GM18870 (cell line): Measurements from ENCODE around the gene FCER1G.
A peak's percentile ranks its signal among the peaks of the same experiment; 100 is the strongest.

ENCODE experiments used
- ATAC-seq: cut with Tn5 transposase; IDR thresholded peaks from one replicate; pipeline ENCODE4 v1.9.1; 2021; ENCODE audit warnings: moderate library complexity; ENCODE audit not compliant: unreplicated experiment

Gene FCER1G

GRCh38 chr1:161215076-161215475, at the start of gene FCER1G:
FCER1G (plus strand) TSS chr1:161215295; CDS start chr1:161215322, 27 bp downstream.
- ATAC-seq: no peak

- ATAC-seq: peak; percentile 90
These were observed 49.1 kb upstream of the FCER1G start, which contains the start of gene PPOX for GRCh38 chr1:161165742-161166668. PPOX (plus strand) TSS chr1:161166426; CDS start chr1:161166848, 422 bp downstream.

GRCh38 chr1:161166669-161167548, 48.2 kb upstream of the FCER1G start:
- no peak for ATAC-seq

- no peak for ATAC-seq
These were observed 46.2 kb upstream of the FCER1G start for GRCh38 chr1:161168906-161169305.

GRCh38 chr1:161171191-161171590, 43.9 kb upstream of the FCER1G start:
- no peak for ATAC-seq

GRCh38 chr1:161171696-161172095, 43.4 kb upstream of the FCER1G start:
- no peak for ATAC-seq

- no peak for ATAC-seq
These were observed 42.7 kb upstream of the FCER1G start for GRCh38 chr1:161172349-161172748.

- ATAC-seq: no peak
These were observed 42.2 kb upstream of the FCER1G start for GRCh38 chr1:161172776-161173376.

GRCh38 chr1:161173711-161174110, 41.4 kb upstream of the FCER1G start:
- no peak for ATAC-seq

GRCh38 chr1:161174911-161175310, 40.2 kb upstream of the FCER1G start:
- no peak for ATAC-seq

- no peak for ATAC-seq
These were observed 39.2 kb upstream of the FCER1G start for GRCh38 chr1:161175771-161176453.

- ATAC-seq: no peak
These were observed 38.5 kb upstream of the FCER1G start for GRCh38 chr1:161176468-161177111.

- ATAC-seq: peak; percentile 56
These were observed 37.8 kb upstream of the FCER1G start, which contains the start of gene B4GALT3 for GRCh38 chr1:161177112-161177935. B4GALT3 (minus strand) TSS chr1:161177507; CDS start chr1:161176060, 1,447 bp downstream.

GRCh38 chr1:161177936-161178244, 37.2 kb upstream of the FCER1G start:
- no peak for ATAC-seq

GRCh38 chr1:161179698-161180097, 35.4 kb upstream of the FCER1G start:
- no peak for ATAC-seq

GRCh38 chr1:161180639-161181038, 34.5 kb upstream of the FCER1G start:
- no peak for ATAC-seq

- peak; percentile 45 for ATAC-seq
These were observed 32.9 kb upstream of the FCER1G start for GRCh38 chr1:161182214-161182613.

- ATAC-seq: peak; percentile 72
These were observed 29.8 kb upstream of the FCER1G start for GRCh38 chr1:161185282-161185682.

GRCh38 chr1:161185732-161186311, 29.3 kb upstream of the FCER1G start:
- ATAC-seq: peak; percentile 16
